Measurements from ENCODE around the gene CAVIN2. TPM values are rescaled to one million over a fixed set of nuclear protein-coding genes. Genes with fewer than 3 reads are reported as not detected.
A peak's percentile ranks its signal among the peaks of the same experiment; 100 is the strongest.

CAVIN2 gene
- polyA plus RNA-seq, 3 donors, result 0.07 to 3.1 (median 1.2) TPM

DNA sequence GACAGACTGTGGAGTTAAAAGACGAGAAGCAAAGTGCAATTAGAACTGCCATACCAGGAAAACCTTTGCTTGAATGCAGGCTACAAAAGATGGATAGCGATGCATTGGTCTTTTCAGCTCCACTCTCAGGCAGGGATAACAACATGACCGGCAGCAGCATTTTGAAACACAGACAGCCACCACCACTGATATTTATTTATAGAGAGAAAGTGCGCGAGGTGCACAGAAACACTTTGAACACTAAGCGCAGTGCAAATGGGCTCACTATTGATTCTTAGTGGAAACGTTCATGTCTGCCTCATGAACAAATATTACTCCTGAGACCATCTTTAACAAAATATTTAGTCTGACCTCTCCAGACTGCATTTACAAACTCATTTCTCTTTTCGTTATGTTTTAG, 32.9 kb downstream of the CAVIN2 start:
- no peaks in the 10 kb centered on the region for H3K79me2 ChIP-seq (ENCODE audit: insufficient read depth, low read length)
- no peak overlapping the region for H3K4me3 Mint-ChIP-seq
- no peak overlapping the region for H3K4me2 ChIP-seq (replicated peaks; ENCODE audit: extremely low read depth, low read length, poor library complexity, severe bottlenecking)
- H3K36me3 ChIP-seq (replicated peaks in 1 of 2; ENCODE audit: control insufficient read depth in 1 of 2, insufficient read depth in 2 of 2, low read length in 2 of 2), result no peaks in the 10 kb centered on the region
- H4K20me1 ChIP-seq (ENCODE audit: insufficient read depth, low read length), result no peaks in the 10 kb centered on the region
- peaks cover 0 to 3% (median 3%) of the 10 kb centered on the region in 3 donors for H3K27me3 Mint-ChIP-seq (ENCODE audit: low read depth in 3 of 3)
- H3K4me1 Mint-ChIP-seq, result peaks cover 5% of the 10 kb centered on the region
- H2AFZ ChIP-seq (ENCODE audit: insufficient read depth, low read depth, low read length, poor library complexity, severe bottlenecking), result no peak overlapping the region
- no peak overlapping the region for H3K9ac ChIP-seq (ENCODE audit: insufficient read depth, low read length, poor library complexity, severe bottlenecking)
- H3K27ac ChIP-seq (ENCODE audit: low read depth in 1 of 2, low read length in 2 of 2), result no peak overlapping the region
- no peak overlapping the region for H3K27ac Mint-ChIP-seq
- H3K36me3 Mint-ChIP-seq, result no peaks in the 10 kb centered on the region
- no peaks in the 10 kb centered on the region for H3K4me1 ChIP-seq (ENCODE audit: control insufficient read depth in 1 of 2, insufficient read depth in 2 of 2, low read length in 2 of 2)
- H3K4me3 ChIP-seq (replicated peaks in 1 of 3; ENCODE audit: low read depth in 2 of 3, low read length in 3 of 3), result no peak overlapping the region
- no peak for DNase-seq
- 93% methylated on average over 3 of the region's 8 CpGs for WGBS (ENCODE audit: insufficient coverage)
- intact Hi-C loops (cut with micrococcal nuclease), result loop anchor here (5.0 kb wide), 1 partner anchor 348 kb away; no protein-coding TSS in a partner anchor
- TF ChIP-seq, protein P1, sequence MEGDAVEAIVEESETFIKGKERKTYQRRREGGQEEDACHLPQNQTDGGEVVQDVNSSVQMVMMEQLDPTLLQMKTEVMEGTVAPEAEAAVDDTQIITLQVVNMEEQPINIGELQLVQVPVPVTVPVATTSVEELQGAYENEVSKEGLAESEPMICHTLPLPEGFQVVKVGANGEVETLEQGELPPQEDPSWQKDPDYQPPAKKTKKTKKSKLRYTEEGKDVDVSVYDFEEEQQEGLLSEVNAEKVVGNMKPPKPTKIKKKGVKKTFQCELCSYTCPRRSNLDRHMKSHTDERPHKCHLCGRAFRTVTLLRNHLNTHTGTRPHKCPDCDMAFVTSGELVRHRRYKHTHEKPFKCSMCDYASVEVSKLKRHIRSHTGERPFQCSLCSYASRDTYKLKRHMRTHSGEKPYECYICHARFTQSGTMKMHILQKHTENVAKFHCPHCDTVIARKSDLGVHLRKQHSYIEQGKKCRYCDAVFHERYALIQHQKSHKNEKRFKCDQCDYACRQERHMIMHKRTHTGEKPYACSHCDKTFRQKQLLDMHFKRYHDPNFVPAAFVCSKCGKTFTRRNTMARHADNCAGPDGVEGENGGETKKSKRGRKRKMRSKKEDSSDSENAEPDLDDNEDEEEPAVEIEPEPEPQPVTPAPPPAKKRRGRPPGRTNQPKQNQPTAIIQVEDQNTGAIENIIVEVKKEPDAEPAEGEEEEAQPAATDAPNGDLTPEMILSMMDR (IDR thresholded peaks at IDR 0.05), result no peak
- H3K9me3 ChIP-seq (replicated peaks in 1 of 2; ENCODE audit: control insufficient read depth in 1 of 2, insufficient read depth in 1 of 2, low read length in 2 of 2), result no peaks in the 10 kb centered on the region
- H3K9me3 Mint-ChIP-seq, result no peaks in the 10 kb centered on the region
- no peaks in the 10 kb centered on the region for H3K27me3 ChIP-seq (ENCODE audit: control insufficient read depth in 2 of 2, insufficient read depth in 2 of 2, low read length in 2 of 2)

DNA sequence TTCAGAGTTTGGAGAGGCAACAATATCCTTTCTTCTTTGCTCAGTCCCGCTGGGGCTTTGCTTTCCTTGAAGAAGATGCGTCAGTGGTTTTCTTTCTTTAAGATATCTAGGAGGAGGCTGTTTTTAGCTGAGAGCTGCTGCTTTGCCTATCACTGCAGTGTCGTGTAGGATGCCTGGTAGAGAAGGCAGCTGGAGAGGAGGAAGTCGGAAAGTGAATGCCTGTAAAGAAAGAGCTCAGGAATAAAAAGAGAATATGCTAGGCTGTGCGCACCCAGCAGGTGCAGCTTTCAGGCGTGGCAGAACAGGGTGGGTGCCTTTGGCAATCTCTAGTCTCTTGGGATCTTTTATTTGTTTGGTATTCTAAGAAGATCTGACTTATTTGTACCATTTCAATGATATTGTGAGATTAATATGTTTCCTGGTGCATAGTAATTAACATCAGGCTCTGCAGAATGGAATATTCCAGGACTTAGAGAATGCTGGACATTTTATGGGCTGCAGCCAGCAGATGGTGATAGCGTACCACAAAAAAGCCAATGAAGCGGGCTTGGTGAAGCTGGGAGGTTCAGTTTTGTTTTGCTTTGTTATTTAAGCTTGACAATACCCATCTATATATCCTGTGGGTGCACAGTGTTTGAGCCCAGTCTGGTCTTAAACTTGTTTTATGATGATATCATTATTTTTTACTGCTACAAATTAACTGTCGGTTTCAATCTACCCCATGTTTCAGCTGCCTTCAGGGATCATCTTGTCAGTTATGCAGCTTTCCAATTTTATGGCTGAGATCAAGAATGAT, 34.9 kb downstream of the CAVIN2 start:
- Mint-ChIP-seq H3K36me3 (no peaks in the 10 kb centered on the region), H3K9me3 (no peaks in the 10 kb centered on the region), H3K4me1 (no peaks in the 10 kb centered on the region), H3K27ac (no peak overlapping the region), H3K4me3 (no peak overlapping the region), H3K27me3 (ENCODE audit: low read depth in 3 of 3) (peaks cover 0 to 3% (median 3%) of the 10 kb centered on the region in 3 donors)
- Histone ChIP-seq H3K27ac (ENCODE audit: low read depth in 1 of 2, low read length in 2 of 2) (no peak overlapping the region), H3K27me3 (ENCODE audit: control insufficient read depth in 2 of 2, insufficient read depth in 2 of 2, low read length in 2 of 2) (no peaks in the 10 kb centered on the region), H3K9ac (ENCODE audit: insufficient read depth, low read length, poor library complexity, severe bottlenecking) (no peak overlapping the region), H3K4me1 (ENCODE audit: control insufficient read depth in 1 of 2, insufficient read depth in 2 of 2, low read length in 2 of 2) (no peaks in the 10 kb centered on the region), H3K4me2 (replicated peaks; ENCODE audit: extremely low read depth, low read length, poor library complexity, severe bottlenecking) (no peak overlapping the region), H3K4me3 (replicated peaks in 1 of 3; ENCODE audit: low read depth in 2 of 3, low read length in 3 of 3) (no peak overlapping the region), H2AFZ (ENCODE audit: insufficient read depth, low read depth, low read length, poor library complexity, severe bottlenecking) (no peak overlapping the region), H3K9me3 (replicated peaks in 1 of 2; ENCODE audit: control insufficient read depth in 1 of 2, insufficient read depth in 1 of 2, low read length in 2 of 2) (no peaks in the 10 kb centered on the region), H3K79me2 (ENCODE audit: insufficient read depth, low read length) (no peaks in the 10 kb centered on the region), H3K36me3 (replicated peaks in 1 of 2; ENCODE audit: control insufficient read depth in 1 of 2, insufficient read depth in 2 of 2, low read length in 2 of 2) (no peaks in the 10 kb centered on the region), H4K20me1 (ENCODE audit: insufficient read depth, low read length) (no peaks in the 10 kb centered on the region)
- TF ChIP-seq, protein P1 (IDR thresholded peaks at IDR 0.05), result peak; percentile 74
- intact Hi-C loops (cut with micrococcal nuclease), result loop anchor here (5.0 kb wide), 1 partner anchor 350 kb away; no protein-coding TSS in a partner anchor
- WGBS (ENCODE audit: insufficient coverage), result 57% methylated on average over 4 of the region's 9 CpGs
- peak in 2 of 3 donors; percentile 15 to 21 for DNase-seq
